GM18517 (cell line): ENCODE measurements around the gene CNTN2.

Source experiments
- ATAC-seq: cut with Tn5 transposase; IDR thresholded peaks from one replicate; pipeline ENCODE4 v1.9.1; 2021; ENCODE audit warnings: mild to moderate bottlenecking, moderate library complexity; ENCODE audit not compliant: unreplicated experiment

CNTN2 gene

DNA sequence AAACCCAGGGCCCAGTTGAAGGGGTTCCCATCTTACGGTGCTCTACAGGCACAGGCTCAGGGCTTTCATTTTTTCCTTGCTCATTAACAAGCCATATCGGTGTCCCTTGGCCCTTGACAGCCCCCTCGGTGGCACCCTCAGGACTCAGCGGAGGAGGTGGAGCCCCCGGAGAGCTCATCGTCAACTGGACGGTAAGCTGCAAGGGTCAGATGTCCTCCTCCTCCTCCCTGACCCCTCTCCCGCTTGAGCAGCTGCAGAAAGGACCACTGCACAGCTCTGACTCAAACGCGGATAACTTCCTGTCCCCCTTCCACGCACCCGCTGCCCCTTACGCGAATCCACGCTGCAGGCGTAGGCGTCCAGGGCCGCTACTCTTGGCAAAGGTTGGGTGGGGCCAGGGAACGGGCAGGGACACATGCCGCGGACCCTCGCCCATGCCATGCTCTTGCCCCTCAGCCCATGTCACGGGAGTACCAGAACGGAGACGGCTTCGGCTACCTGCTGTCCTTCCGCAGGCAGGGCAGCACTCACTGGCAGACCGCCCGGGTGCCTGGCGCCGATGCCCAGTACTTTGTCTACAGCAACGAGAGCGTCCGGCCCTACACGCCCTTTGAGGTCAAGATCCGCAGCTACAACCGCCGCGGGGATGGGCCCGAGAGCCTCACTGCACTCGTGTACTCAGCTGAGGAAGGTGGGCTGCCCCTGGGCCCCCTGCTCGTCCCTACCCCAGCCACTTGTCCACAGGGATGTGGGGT, 26.5 kb downstream of the CNTN2 start:
- ATAC-seq: no peak

DNA sequence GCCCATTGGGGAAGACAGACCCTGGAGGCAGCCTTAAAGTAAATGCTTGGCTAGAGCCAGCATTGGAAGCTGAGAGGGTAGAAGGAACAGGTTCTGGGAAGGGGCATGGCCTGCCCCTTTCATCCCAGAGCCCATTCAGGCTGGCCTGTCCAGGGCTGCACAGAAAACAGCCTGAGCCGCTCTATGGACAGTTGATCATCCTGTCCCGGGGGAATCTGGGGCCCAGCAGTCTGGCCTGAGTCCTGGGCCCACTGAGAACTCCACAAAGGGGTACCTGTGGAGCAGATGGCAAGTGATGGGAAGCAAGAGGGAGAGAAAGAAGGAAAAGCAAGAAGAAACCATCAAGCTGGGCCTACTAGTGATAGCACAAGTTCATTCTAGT, 28.0 kb downstream of the CNTN2 start:
- ATAC-seq: no peak

DNA sequence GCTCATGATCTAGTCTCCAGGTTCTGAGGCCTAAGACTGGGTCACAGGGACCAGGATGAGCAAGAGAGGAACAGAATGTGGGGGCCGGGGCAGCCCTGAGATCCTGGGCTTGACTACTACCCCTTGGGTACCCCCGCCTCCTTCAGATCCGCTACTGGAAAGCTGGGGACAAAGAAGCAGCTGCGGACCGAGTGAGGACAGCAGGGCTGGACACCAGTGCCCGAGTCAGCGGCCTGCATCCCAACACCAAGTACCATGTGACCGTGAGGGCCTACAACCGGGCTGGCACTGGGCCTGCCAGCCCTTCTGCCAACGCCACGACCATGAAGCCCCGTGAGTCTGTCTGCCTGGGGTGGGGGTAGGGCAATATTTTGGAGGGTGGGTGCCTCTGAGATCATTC, 28.8 kb downstream of the CNTN2 start:
- no peak for ATAC-seq

DNA sequence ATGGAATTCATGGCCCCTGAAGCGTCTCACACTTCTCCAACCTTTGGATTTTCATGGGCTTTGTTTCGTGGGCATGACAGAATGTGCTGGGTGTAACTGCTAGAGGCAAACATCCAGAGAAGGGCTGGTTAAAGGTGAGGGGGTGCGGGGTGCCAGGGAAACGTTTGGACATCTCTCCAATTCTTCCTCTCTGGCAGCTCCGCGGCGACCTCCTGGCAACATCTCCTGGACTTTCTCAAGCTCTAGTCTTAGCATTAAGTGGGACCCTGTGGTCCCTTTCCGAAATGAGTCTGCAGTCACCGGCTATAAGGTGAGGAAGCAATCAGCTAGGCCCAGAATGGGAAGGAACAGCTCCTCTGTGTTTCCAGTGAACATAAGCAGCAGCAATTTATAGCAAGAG, 29.3 kb downstream of the CNTN2 start:
- ATAC-seq: no peak

DNA sequence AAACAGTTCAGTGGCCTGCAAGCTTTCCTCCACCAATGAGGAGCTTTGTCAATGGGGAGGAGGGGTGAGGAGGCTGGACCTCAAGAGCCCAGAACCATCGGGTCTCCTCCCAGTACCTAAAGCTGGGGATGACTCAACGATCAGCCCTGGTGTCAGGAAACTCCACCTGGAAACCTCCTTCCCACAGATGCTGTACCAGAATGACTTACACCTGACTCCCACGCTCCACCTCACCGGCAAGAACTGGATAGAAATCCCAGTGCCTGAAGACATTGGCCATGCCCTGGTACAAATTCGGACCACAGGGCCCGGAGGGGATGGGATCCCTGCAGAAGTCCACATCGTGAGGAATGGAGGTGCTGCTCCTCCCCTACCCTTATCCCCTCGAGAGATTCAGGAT, 29.9 kb downstream of the CNTN2 start:
- ATAC-seq: no peak

DNA sequence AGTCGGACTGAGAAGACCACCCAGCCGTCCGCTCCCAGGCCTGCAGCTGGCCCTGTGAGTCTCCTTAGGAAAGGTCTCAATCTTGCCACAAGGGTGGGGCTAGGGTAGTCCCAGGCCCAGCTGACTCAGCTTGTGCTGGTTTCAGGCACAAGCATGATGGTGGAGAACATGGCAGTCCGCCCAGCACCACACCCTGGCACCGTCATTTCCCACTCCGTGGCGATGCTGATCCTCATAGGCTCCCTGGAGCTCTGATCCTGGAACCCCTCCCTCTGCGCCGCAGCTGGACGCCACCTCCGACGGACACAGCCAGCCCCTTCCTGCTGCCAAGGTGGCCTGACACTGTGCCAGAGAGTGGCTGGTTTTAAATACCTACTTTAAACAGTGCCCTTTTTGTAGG, 30.5 kb downstream of the CNTN2 start:
- no peak for ATAC-seq

DNA sequence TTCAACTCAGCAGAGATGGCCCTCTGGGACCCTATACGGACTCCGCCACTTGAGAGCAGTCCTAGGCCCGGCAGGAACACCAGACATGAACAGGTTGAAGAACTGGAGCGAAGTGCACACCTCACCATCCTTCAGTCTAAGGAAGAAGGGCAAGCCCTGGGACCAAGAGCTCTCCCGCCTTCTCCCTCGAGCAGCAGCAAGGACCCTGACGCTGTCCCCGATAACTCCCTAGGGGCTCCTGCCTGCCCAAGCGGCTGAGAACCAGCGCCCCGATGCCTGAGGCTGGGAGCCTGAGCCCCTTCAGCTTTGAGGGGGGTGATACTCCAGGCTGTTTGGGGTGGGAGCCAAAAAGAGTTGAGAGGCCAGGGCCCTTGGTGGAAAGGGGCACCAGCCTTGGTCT, 31.1 kb downstream of the CNTN2 start:
- no peak for ATAC-seq

DNA sequence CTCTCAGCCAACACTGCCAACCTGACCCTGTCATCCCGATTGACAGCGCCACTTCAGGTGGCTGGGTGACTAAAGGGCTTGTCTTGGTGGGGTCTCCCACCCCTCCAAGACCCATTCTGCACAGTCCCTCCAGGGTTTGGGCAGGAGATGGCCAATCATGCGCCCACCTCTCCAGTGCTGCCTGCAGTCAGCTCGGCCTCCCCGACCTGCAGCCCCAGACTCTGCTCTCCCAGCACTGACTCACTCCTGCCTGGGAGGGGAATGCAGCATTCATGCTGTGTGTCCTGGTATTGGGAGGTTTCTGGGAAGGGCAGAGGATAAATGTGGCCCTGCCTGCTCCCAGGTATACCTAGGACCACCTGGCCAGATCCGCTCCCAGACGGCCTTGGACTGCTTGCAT, 31.5 kb downstream of the CNTN2 start:
- ATAC-seq: no peak

DNA sequence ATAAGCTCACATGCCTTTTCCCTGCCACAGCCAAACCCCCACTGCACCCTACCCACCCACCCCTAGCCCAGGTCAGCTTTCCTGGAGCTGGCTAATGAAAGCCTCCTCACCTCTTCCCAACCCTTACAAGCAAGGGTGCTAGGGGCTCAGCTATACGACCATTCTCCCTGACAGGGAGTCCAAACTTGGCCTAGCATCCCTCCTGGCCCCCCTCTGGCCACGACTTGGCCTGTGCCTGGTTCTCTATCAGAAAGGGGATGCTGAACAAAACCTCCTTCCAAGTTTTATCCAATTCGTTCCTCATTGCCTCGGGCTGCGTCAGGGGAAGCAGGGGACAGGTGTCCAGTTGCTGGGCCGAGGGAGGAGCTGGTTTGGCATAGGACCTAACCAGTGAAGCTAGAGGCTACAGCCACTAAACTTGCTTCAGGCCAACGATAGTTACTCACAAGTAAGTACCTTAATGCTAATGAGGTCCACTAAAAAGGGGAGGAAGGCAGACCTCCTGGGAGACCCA, 32.7 kb downstream of the CNTN2 start:
- no peak for ATAC-seq

DNA sequence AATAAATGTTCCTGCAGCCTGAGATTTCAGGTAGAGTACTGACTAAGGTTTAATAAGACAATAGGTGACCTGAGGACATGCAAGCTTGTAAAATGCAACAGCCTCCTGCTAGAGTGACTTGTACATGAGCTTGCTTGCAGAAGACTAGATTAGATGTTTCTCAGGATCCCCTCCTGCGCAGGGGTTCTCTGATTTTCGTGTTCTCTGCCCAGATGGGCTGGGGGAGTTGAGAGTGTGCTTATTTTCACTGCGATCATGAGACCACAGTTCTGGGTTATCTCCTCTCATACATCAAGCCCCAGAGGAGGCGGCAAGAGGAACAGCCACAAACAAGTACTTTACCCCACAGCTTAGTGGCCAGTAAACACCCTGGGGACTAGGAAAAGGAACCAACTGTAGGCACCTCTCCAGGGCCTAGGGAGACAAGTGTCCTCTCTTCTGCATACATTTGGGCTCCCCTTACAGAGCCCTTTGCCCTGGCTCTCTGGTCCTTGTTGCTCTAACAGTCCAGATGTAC, 33.3 kb downstream of the CNTN2 start:
- ATAC-seq: no peak

DNA sequence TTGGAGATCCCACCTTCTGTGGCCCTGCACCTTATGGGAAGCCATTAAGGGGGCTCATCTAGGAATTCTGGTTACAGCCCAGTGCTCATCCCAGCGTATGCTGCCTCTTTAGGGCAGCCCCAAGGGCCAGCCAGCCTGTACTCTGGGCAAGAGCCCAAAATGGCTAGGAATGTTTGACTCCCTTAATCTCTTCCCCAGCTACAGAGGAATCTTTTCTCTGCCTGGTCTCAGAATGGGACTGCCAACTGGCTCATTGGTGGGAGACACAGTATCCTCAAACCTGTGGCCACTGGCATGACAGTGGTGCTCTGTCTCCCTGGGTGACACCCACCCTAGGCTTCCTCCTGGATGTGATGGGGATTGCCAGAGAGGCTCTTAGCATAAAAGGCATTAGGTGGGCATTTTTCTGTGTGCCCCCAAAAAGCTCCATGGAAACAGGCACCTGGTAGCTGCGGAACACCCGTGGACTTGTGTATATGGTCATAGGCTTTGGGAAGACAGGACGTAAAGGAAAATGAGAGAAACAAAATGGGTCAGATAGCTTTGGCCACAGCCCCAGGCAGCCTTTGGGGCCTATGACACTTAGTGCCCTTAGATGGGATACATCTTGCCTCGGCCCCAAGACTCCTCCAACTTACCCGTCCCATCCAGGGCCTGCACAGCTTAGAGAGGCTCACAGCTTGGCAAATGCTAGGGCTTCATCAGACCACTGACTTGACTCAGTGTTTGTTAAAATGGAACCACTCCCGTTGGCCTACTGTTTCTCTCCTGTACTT, 34.3 kb downstream of the CNTN2 start:
- no peak for ATAC-seq

DNA sequence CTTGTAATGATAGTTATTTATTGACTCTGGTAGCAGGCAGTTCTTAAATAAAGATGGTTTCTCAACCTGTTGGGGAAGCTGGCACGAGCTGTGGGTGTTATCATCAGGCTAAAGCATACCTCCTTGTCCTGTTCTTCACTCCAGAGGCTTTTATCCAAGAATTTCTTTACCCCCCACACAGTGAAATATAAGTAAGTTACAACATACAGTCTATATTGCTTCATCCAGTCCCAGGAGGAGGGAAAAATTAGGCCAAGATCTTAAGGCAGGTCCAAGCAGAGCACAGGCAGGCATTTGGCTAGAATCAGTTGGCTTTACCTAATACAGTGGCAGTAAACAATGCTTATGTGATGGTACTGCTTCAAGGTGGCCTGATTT, 34.9 kb downstream of the CNTN2 start:
- ATAC-seq: no peak

DNA sequence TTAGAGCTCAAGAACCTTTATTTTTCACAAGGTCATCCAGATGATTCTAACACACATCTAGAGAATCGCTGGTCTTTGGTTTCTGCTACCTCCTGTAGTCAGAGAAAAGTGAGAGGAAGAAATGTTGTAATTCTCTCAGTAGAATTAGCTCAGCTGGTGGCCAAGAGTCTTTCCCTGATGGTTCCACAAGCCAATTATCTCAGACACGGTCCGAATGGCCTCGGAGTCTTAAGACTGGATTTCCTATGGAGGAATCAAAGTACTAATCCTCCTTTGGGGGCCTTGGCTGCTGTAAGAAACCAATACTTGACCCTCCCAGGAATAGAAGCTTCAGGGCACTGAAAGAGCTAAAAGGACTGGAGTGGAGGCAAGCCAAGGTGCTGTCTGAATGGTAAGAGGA, 39.4 kb downstream of the CNTN2 start:
- no peak for ATAC-seq

DNA sequence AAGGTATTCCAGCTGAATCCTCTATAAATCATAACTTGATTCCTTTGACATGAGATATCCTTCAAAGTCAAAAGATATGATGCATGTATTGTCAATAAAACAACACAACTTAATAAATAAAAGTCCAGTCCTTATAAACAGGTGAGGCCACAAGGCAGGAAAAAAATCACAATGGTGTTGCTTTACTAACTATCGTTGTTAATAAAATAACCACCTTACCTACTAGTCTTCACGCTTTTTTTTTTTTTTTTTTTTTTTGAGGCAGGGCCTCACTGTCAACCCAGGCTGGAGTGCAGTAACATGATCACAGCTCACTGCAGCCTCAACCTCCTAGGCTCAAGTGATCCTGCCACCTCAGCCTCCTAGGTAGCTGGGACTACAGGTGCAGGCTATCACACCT, 41.3 kb downstream of the CNTN2 start, which contains the start of gene TMEM81:
Gene TMEM81, minus strand, starts transcription at position 101 of the 400 bp plus-strand sequence. CDS start 140 bp downstream, outside the sequence.
- ATAC-seq: no peak

DNA sequence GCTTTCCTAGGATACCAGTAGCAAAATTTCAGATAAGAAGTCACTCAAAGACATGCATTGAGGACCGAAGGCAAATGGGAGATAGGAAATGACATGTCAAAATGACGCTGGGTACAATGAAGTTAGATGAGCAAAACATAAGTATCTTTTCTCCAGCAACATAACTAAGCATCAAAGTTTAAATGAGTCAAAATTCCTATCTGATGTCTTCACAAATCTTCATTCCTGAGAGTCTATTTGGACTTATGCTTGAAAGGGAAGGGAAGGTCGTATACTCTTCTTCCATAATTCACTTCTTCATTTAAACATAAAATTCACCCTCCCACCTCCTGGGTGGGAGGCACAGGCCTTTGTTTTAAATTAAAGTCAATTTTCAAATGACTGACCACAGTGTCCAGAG, 45.3 kb downstream of the CNTN2 start:
- no peak for ATAC-seq

DNA sequence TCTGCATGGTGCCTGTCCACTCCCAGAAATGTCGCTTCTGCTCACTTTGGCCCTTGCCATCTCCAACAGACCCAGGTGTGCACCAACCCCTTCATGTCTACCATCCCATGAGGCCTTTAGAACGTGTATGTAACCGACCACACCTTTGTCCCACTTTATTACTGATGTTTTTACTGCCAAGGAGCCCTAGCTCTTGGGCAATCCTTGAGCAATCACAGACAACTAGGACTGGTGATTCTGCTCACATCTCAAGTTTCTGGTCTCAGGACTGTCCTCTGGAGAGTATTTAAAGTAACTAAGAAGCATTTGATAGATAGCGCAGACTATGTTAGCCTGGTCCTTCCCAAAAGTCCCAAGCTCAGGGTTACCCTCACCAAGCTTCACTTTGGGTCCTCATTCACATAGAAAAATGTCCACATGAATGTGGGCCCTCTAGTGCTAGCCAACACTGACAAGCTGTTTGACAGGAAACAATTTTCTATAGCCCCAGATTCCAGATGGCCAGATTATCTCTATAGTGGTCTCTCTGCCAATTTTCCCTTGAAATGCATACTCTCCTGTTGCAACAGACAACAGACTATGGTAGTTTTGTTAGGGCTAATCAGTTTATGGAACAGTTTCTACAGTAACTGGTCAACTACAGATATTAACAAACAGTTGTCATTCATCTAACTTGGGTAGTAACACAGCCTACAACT, 48.2 kb downstream of the CNTN2 start:
- ATAC-seq: no peak

DNA sequence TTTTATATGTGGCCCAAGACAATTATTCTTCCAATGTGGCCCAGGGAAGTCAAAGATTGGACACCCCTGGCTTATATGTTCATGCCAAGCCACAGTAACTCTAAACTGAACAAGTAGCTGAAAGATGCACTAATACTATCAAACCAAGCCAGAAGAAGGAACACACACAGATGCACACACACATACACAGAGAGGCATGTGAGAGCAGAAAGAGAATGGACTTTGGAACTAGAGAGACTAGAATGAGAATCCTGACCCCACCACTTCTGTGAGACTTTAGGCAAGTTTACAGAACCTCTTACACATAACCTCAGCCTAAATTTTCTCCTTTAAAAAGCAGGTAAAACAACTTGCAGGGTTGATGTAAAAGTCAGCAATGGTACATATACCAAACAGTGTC, 52.4 kb downstream of the CNTN2 start:
- ATAC-seq: no peak

DNA sequence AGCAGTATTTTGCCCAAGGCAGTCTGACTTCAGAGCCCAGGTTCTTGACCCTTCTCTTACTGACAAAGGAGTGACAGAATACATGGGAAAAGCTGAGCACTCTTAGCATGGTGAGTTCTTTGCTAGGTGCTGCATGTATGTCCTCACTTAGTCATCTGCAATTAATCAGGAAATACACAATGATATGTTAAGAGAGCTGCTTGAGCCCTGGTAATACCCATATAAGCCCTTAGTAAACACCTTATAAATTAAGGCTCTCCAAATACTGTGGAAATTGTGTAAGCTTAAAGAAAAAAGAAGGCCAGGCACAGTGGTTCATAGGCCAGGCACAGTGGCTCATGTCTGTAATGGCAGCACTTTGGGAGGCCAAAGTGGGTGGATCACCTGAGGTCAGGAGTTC, 55.2 kb downstream of the CNTN2 start:
- ATAC-seq: no peak

DNA sequence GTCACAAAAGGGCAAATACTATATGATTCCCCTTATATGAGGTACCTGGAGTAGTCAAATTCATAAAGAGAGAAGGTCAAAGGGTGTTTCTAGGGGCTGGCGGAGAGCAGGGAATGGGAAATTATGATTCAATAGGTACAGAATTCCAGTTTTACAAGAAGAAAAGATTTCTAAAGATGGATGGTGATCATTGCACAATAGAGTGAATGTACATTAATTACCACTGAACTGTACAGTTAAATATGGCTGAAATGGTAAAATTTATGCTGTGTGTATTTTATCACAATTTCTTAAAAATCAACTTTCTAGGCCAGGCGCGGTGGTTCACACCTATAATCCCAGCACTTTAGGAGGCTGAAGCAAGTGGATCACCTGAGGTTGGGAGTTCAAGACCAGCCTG, 59.4 kb downstream of the CNTN2 start:
- ATAC-seq: no peak

DNA sequence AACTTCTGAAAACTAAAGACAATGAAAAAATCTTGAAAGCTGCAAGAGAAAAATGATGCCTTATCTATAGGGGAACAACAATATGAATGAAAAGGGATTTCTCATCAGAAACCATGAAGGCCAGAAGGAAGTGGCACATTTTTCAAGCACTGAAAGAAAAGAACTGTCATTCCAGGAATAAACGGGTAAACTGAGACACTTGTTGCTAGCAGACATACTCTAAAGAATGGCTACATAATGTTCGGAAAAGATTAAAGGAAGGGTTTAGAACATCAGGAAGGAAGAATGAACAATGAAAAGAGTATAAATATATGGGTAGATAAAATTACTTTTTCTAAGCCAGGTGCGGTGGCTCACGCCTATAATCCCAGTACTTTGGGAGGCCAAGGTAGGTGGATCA, 64.3 kb downstream of the CNTN2 start:
- ATAC-seq: no peak

DNA sequence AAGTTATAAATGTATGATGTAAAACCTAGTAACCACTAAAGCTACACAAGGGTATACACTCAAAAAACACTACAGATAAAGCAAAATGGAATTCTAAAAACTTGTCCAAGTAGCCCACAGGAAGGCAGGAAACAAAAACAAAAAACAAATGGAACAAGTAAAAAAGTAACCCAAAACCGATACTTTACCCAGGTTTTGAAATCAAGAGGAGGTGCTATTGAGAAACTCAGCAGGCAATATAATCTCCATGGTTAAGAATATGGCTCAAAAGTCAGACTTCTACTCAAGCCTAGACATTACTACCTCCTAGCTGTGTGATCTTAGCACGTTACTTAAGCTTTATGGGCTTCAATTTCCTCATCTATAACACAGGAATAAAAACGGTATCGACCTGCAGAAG, 65.5 kb downstream of the CNTN2 start:
- ATAC-seq: no peak
